ENCODE results near the gene ATXN3L. TPM values are rescaled to one million over a fixed set of nuclear protein-coding genes. Genes with fewer than 3 reads are reported as not detected.

Gene ATXN3L
- total RNA-seq, 1 experiment from 2014 or later, result not detected

GRCh38 chrX:13340182-13340791 is 20.4 kb upstream of the ATXN3L start:
- intact Hi-C loops (cut with micrococcal nuclease), result no loop called here
- no peak for TF ChIP-seq CTCF (IDR thresholded peaks at IDR 0.05; ENCODE audit: unreplicated experiment)
- Mint-ChIP-seq H3K27ac (ENCODE audit: low read depth, unreplicated experiment) (no peak overlapping the region), H3K4me3 (ENCODE audit: unreplicated experiment) (no peak overlapping the region), H3K36me3 (ENCODE audit: insufficient read depth, unreplicated experiment) (no peaks in the 10 kb centered on the region), H3K27me3 (ENCODE audit: insufficient read depth, unreplicated experiment) (no peaks in the 10 kb centered on the region), H3K9me3 (ENCODE audit: unreplicated experiment) (no peaks in the 10 kb centered on the region), H3K4me1 (ENCODE audit: insufficient read depth, unreplicated experiment) (no peaks in the 10 kb centered on the region)
- CTCF ChIA-PET, result interaction anchor here (0.9 to 1.5 kb wide), 6 partner anchors 17 to 393 kb away, joined by 3 to 6 read pairs (median 3); no protein-coding TSS in a partner anchor
- DNase-seq (ENCODE audit: unreplicated experiment), result no peak
- POLR2A ChIA-PET, result interaction anchor here (0.8 kb wide), 1 partner anchor 32 kb away, joined by 3 read pairs; no protein-coding TSS in a partner anchor
- no TSS peak for BruUV-seq (replicated peaks)

GRCh38 chrX:13339607-13340006 is 19.8 kb upstream of the ATXN3L start:
- ChIA-PET POLR2A (interaction anchor here (1.1 kb wide), 1 partner anchor 148 kb away, joined by 3 read pairs; no protein-coding TSS in a partner anchor), CTCF (interaction anchor here (1.5 kb wide), 3 partner anchors 57 to 392 kb away, joined by 3 to 4 read pairs (median 3); no protein-coding TSS in a partner anchor)
- no peak overlapping the region for H3K4me3 Mint-ChIP-seq (ENCODE audit: unreplicated experiment)
- H3K27me3 Mint-ChIP-seq (ENCODE audit: insufficient read depth, unreplicated experiment), result no peaks in the 10 kb centered on the region
- TF ChIP-seq CTCF (IDR thresholded peaks at IDR 0.05; ENCODE audit: unreplicated experiment), result no peak
- no peaks in the 10 kb centered on the region for H3K4me1 Mint-ChIP-seq (ENCODE audit: insufficient read depth, unreplicated experiment)
- no peaks in the 10 kb centered on the region for H3K9me3 Mint-ChIP-seq (ENCODE audit: unreplicated experiment)
- intact Hi-C loops (cut with micrococcal nuclease), result no loop called here
- H3K36me3 Mint-ChIP-seq (ENCODE audit: insufficient read depth, unreplicated experiment), result no peaks in the 10 kb centered on the region
- no TSS peak for BruUV-seq (replicated peaks)
- H3K27ac Mint-ChIP-seq (ENCODE audit: low read depth, unreplicated experiment), result no peak overlapping the region
- peak; percentile 2 for DNase-seq (ENCODE audit: unreplicated experiment)

GRCh38 chrX:13338996-13339515 is 19.2 kb upstream of the ATXN3L start:
- H3K36me3 Mint-ChIP-seq (ENCODE audit: insufficient read depth, unreplicated experiment), result no peaks in the 10 kb centered on the region
- intact Hi-C loops (cut with micrococcal nuclease), result loop anchor here (1.0 kb wide), 1 partner anchor 72 kb away; no protein-coding TSS in a partner anchor
- POLR2A ChIA-PET, result interaction anchor here (1.1 kb wide), 1 partner anchor 149 kb away, joined by 3 read pairs; no protein-coding TSS in a partner anchor
- H3K27ac Mint-ChIP-seq (ENCODE audit: low read depth, unreplicated experiment), result no peak overlapping the region
- BruUV-seq (replicated peaks), result no TSS peak
- no peaks in the 10 kb centered on the region for H3K9me3 Mint-ChIP-seq (ENCODE audit: unreplicated experiment)
- H3K27me3 Mint-ChIP-seq (ENCODE audit: insufficient read depth, unreplicated experiment), result no peaks in the 10 kb centered on the region
- CTCF ChIA-PET, result interaction anchor here (1.5 kb wide), 2 partner anchors 57 to 85 kb away, joined by 3 to 4 read pairs; no protein-coding TSS in a partner anchor
- no peak overlapping the region for H3K4me3 Mint-ChIP-seq (ENCODE audit: unreplicated experiment)
- DNase-seq (ENCODE audit: unreplicated experiment), result no peak
- H3K4me1 Mint-ChIP-seq (ENCODE audit: insufficient read depth, unreplicated experiment), result no peaks in the 10 kb centered on the region
- TF ChIP-seq CTCF (IDR thresholded peaks at IDR 0.05; ENCODE audit: unreplicated experiment), result no peak

- Mint-ChIP-seq H3K4me1 (ENCODE audit: insufficient read depth, unreplicated experiment) (no peaks in the 10 kb centered on the region), H3K27me3 (ENCODE audit: insufficient read depth, unreplicated experiment) (no peaks in the 10 kb centered on the region), H3K27ac (ENCODE audit: low read depth, unreplicated experiment) (no peak overlapping the region), H3K4me3 (ENCODE audit: unreplicated experiment) (no peak overlapping the region), H3K9me3 (ENCODE audit: unreplicated experiment) (no peaks in the 10 kb centered on the region), H3K36me3 (ENCODE audit: insufficient read depth, unreplicated experiment) (no peaks in the 10 kb centered on the region)
- CTCF ChIA-PET, result no interaction called here
- POLR2A ChIA-PET, result no interaction called here
- TF ChIP-seq CTCF (IDR thresholded peaks at IDR 0.05; ENCODE audit: unreplicated experiment), result no peak
- BruUV-seq (replicated peaks), result no TSS peak
- no peak for DNase-seq (ENCODE audit: unreplicated experiment)
- intact Hi-C loops (cut with micrococcal nuclease), result no loop called here
Observed at GRCh38 chrX:13334491-13334890, 14.6 kb upstream of the ATXN3L start.
